Stimulated activated naive CD8-positive, alpha-beta T cell treated with anti-CD3 and anti-CD28 coated beads, Interleukin-15, Interleukin-2, amounts not matched to agents 100 ng/mL and 50 ng/mL, for 24 hours (primary cell): ENCODE measurements around the gene BDKRB1.

ENCODE experiments used
- H3K27ac Mint-ChIP-seq: one replicate; pipeline ENCODE4 v1.8.0; 2021; ENCODE audit warnings: mild to moderate bottlenecking, mixed read lengths
- H3K27me3 Mint-ChIP-seq: one replicate; pipeline ENCODE4 v1.8.0; 2021; ENCODE audit warnings: mixed read lengths
- H3K36me3 Mint-ChIP-seq: one replicate; pipeline ENCODE4 v1.8.0; 2021; ENCODE audit warnings: low read depth, mixed read lengths
- H3K4me1 Mint-ChIP-seq: one replicate; pipeline ENCODE4 v1.8.0; 2021; ENCODE audit warnings: low read depth, mixed read lengths
- H3K4me3 Mint-ChIP-seq: one replicate; pipeline ENCODE4 v1.8.0; 2021; ENCODE audit warnings: mild to moderate bottlenecking, mixed read lengths
- H3K9me3 Mint-ChIP-seq: one replicate; pipeline ENCODE4 v1.8.0; 2021; ENCODE audit warnings: mixed read lengths

BDKRB1 gene

GRCh38 chr14:96299441-96299840 lies 43.4 kb downstream of the BDKRB1 start:
- Mint-ChIP-seq H3K36me3 (peaks cover 33% of the 10 kb centered on the region), H3K27me3 (no peaks in the 10 kb centered on the region), H3K9me3 (no peaks in the 10 kb centered on the region), H3K4me1 (no peaks in the 10 kb centered on the region), H3K27ac (no peak overlapping the region), H3K4me3 (no peak overlapping the region)

GRCh38 chr14:96303981-96304380 lies 48.0 kb downstream of the BDKRB1 start:
- Mint-ChIP-seq H3K4me3 (no peak overlapping the region), H3K4me1 (no peaks in the 10 kb centered on the region), H3K9me3 (no peaks in the 10 kb centered on the region), H3K27me3 (no peaks in the 10 kb centered on the region), H3K27ac (no peak overlapping the region), H3K36me3 (peaks cover 47% of the 10 kb centered on the region)

- H3K4me1 Mint-ChIP-seq, result no peaks in the 10 kb centered on the region
- H3K27ac Mint-ChIP-seq, result no peak overlapping the region
- H3K36me3 Mint-ChIP-seq, result peaks cover 50% of the 10 kb centered on the region
- no peaks in the 10 kb centered on the region for H3K27me3 Mint-ChIP-seq
- H3K4me3 Mint-ChIP-seq, result no peak overlapping the region
- no peaks in the 10 kb centered on the region for H3K9me3 Mint-ChIP-seq
These were observed 48.9 kb downstream of the BDKRB1 start for GRCh38 chr14:96304956-96305355.

- peaks cover 50% of the 10 kb centered on the region for H3K36me3 Mint-ChIP-seq
These were observed 51.4 kb downstream of the BDKRB1 start for GRCh38 chr14:96307434-96307833.

GRCh38 chr14:96309133-96309895 lies 53.3 kb downstream of the BDKRB1 start:
- Mint-ChIP-seq H3K9me3 (no peaks in the 10 kb centered on the region), H3K4me1 (no peaks in the 10 kb centered on the region), H3K4me3 (no peak overlapping the region), H3K27ac (no peak overlapping the region), H3K27me3 (no peaks in the 10 kb centered on the region), H3K36me3 (peaks cover 56% of the 10 kb centered on the region)

More at GRCh38 chr14:96307434-96307833, 51.4 kb downstream of the BDKRB1 start:
- Mint-ChIP-seq H3K9me3 (no peaks in the 10 kb centered on the region), H3K4me1 (no peaks in the 10 kb centered on the region), H3K27me3 (no peaks in the 10 kb centered on the region), H3K4me3 (no peak overlapping the region), H3K27ac (no peak overlapping the region)

- H3K4me1 Mint-ChIP-seq, result no peaks in the 10 kb centered on the region
- no peak overlapping the region for H3K4me3 Mint-ChIP-seq
- H3K9me3 Mint-ChIP-seq, result no peaks in the 10 kb centered on the region
- no peaks in the 10 kb centered on the region for H3K27me3 Mint-ChIP-seq
- H3K27ac Mint-ChIP-seq, result no peak overlapping the region
- H3K36me3 Mint-ChIP-seq, result peaks cover 58% of the 10 kb centered on the region
These were observed 53.9 kb downstream of the BDKRB1 start for GRCh38 chr14:96309896-96310330.

- Mint-ChIP-seq H3K4me3 (no peak overlapping the region), H3K27ac (no peak overlapping the region), H3K9me3 (no peaks in the 10 kb centered on the region), H3K4me1 (no peaks in the 10 kb centered on the region), H3K27me3 (no peaks in the 10 kb centered on the region), H3K36me3 (peaks cover 59% of the 10 kb centered on the region)
These were observed 54.9 kb downstream of the BDKRB1 start for GRCh38 chr14:96310906-96311305.
